HepG2 (cell line): Measurements from ENCODE around the gene FAM120B. TPM values are rescaled to one million over a fixed set of nuclear protein-coding genes. Genes with fewer than 3 reads are reported as not detected.

ENCODE experiments used
- ELF4 ChIP-seq: sonication (generic); formaldehyde crosslinking; IDR thresholded peaks from 2 replicates; pipeline ENCODE4 v1.5.0; 2020; ENCODE audit warnings: missing genetic modification reagents, mild to moderate bottlenecking, moderate library complexity, borderline replicate concordance
- HES4 ChIP-seq: sonication (generic); formaldehyde crosslinking; IDR thresholded peaks from 2 replicates; pipeline ENCODE4 v1.9.0; 2021; ENCODE audit warnings: mild to moderate bottlenecking, missing genetic modification reagents, borderline replicate concordance
- HMGXB4 ChIP-seq, 2 experiments: sonication (generic) in 1 of 2; formaldehyde crosslinking in 1 of 2; IDR thresholded peaks; 2 replicates each; pipeline versions ENCODE4 v1.4.0 to v1.6.1; 2018 to 2020; ENCODE audit warnings: missing genetic modification reagents in 2 of 2, borderline replicate concordance in 1 of 2, low read depth in 1 of 2, mild to moderate bottlenecking in 1 of 2, missing biosample characterization in 1 of 2
- HNRNPUL1 ChIP-seq: fragments of 200-400 bp; formaldehyde crosslinking; IDR thresholded peaks from 2 replicates; pipeline ENCODE4 v1.6.1; 2017; ENCODE audit warnings: low read depth, mild to moderate bottlenecking, low read length, moderate library complexity
- KDM2A ChIP-seq: sonication (generic); formaldehyde crosslinking; IDR thresholded peaks from 2 replicates; pipeline ENCODE4 v1.4.0; 2020; ENCODE audit warnings: low read depth, missing genetic modification reagents, borderline replicate concordance
- MLLT10 ChIP-seq: sonication (generic); formaldehyde crosslinking; IDR thresholded peaks from 2 replicates; pipeline ENCODE4 v1.4.0; 2020; ENCODE audit warnings: missing genetic modification reagents
- MXD1 ChIP-seq: sonication (generic); formaldehyde crosslinking; IDR thresholded peaks from 2 replicates; pipeline ENCODE4 v1.4.0; 2020; ENCODE audit warnings: mild to moderate bottlenecking, missing genetic modification reagents
- NFRKB ChIP-seq: fragments of 450-650 bp; IDR thresholded peaks from 2 replicates; pipeline ENCODE4 v1.6.1; 2017
- NR1H2 ChIP-seq: sonication (generic); formaldehyde crosslinking; IDR thresholded peaks from 2 replicates; pipeline ENCODE4 v1.8.1; 2022; ENCODE audit warnings: low read depth, missing genetic modification reagents, borderline replicate concordance
- SIN3B ChIP-seq: fragments of 150-350 bp; IDR thresholded peaks from 2 replicates; pipeline ENCODE4 v1.6.1; 2014; ENCODE audit warnings: low read length
- TEF ChIP-seq: sonication (generic); formaldehyde crosslinking; IDR thresholded peaks from 2 replicates; pipeline ENCODE4 v1.5.0; 2020; ENCODE audit warnings: missing genetic modification reagents
- ZBTB42 ChIP-seq: sonication (generic); formaldehyde crosslinking; IDR thresholded peaks from 2 replicates; pipeline ENCODE4 v1.5.0; 2020; ENCODE audit warnings: mild to moderate bottlenecking, missing genetic modification reagents
- ZBTB46 ChIP-seq: sonication (generic); formaldehyde crosslinking; IDR thresholded peaks from 2 replicates; pipeline ENCODE4 v1.4.0; 2020; ENCODE audit warnings: mild to moderate bottlenecking, missing genetic modification reagents, borderline replicate concordance
- ZC3H4 ChIP-seq: sonication (generic); formaldehyde crosslinking; IDR thresholded peaks from 2 replicates; pipeline ENCODE4 v1.4.0; 2020; ENCODE audit warnings: missing genetic modification reagents, borderline replicate concordance
- ZNF18 ChIP-seq: sonication (generic); formaldehyde crosslinking; IDR thresholded peaks from 2 replicates; pipeline ENCODE4 v1.8.0; 2022; ENCODE audit warnings: mild to moderate bottlenecking, missing genetic modification reagents; ENCODE audit not compliant: insufficient replicate concordance
- ZNF451 ChIP-seq: sonication (generic); formaldehyde crosslinking; IDR thresholded peaks from 2 replicates; pipeline ENCODE4 v1.5.0; 2020; ENCODE audit warnings: mild to moderate bottlenecking, missing genetic modification reagents
- ZNF670 ChIP-seq: sonication (generic); formaldehyde crosslinking; IDR thresholded peaks from 2 replicates; pipeline ENCODE4 v1.8.0; 2022; ENCODE audit warnings: mild to moderate bottlenecking, missing genetic modification reagents, borderline replicate concordance
- ZNF75D ChIP-seq: sonication (generic); formaldehyde crosslinking; IDR thresholded peaks from 2 replicates; pipeline ENCODE4 v1.8.1; 2023; ENCODE audit warnings: missing genetic modification reagents, mild to moderate bottlenecking, borderline replicate concordance
- polyA plus RNA-seq, 8 experiments: library from polyadenylated mRNA; depleted of rRNA in 3 of 8; stranded (reverse) in 7 of 8; unstranded in 1 of 8; fragments of >200 nt; fragmentation: Illumina TruSeq in 4 of 8; extraction: Trizol in 4 of 8; gene quantifications; 2 replicates each; pipeline versions ENCODE4 v1.2.1 to v1.2.3, GENCODE V29; 2011 to 2016; ENCODE audit warnings: low read depth in 4 of 8, missing spikeins in 1 of 8, mixed read lengths in 1 of 8; ENCODE audit not compliant: insufficient read depth in 1 of 8
- total RNA-seq, 5 experiments: library from RNA; depleted of rRNA; stranded (reverse); fragments of >200 nt; fragmentation: Illumina TruSeq; extraction: Trizol; gene quantifications; 2 replicates each; pipeline ENCODE4 v1.2.3, GENCODE V29; 2016; ENCODE audit warnings: low read depth in 1 of 5
- TF ChIP-seq, protein P1 (sequence below): sonication (generic); formaldehyde crosslinking; IDR thresholded peaks from 2 replicates; pipeline ENCODE4 v1.5.1; 2020; ENCODE audit warnings: mild to moderate bottlenecking, moderate library complexity, missing genetic modification reagents

The FAM120B gene
- total and polyA plus RNA-seq, 2 of the 13 experiments (the other 11 are each of a cell fraction or from before 2014, with no cell fraction given) = 9.2 to 10.7 TPM

DNA sequence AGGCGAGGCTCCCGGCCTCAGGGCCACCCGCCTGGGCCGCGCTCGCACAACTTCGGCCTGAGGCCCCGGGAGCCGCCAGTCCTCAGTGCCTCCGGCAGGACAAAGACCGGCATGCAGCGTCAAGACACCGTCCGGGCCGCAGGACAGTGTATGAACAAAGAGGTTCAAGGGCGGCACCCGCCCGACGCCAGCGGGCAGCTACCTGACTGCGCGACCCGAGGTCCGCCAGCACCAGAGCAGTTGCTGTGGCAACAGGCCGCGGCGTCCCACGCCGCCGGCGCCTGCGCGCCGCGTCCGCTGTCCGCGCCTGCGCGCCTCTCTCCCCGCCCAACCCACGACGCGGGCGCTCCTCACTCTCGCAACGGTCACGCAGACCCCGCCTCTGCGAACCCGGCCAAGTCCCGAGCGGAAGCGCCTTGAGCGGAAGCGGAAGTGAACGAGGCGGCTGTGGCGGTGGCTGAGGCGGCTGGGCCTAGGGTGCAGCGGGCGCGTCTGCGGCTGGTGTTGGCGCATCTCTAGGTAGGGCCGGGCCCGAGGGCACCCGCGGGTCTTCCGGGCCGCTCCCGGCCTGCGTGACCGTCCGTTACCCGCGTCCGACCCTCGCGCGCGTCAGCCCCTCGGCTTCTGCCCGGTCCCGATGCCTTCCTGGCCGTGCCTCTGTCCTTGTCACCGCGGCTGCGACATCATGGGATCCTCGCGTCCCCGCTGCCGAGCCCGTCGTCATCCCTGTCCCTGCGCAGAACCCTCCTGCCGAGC lies at the start of gene FAM120B (continued):
- peak; percentile 89 for TF ChIP-seq ZNF18 (CRISPR knock-in tag)
- peak; percentile 87; the same call in 1 of the 2 replicates for TF ChIP-seq ZNF451
- peak; percentile 96 for TF ChIP-seq KDM2A
- TF ChIP-seq, protein P1, sequence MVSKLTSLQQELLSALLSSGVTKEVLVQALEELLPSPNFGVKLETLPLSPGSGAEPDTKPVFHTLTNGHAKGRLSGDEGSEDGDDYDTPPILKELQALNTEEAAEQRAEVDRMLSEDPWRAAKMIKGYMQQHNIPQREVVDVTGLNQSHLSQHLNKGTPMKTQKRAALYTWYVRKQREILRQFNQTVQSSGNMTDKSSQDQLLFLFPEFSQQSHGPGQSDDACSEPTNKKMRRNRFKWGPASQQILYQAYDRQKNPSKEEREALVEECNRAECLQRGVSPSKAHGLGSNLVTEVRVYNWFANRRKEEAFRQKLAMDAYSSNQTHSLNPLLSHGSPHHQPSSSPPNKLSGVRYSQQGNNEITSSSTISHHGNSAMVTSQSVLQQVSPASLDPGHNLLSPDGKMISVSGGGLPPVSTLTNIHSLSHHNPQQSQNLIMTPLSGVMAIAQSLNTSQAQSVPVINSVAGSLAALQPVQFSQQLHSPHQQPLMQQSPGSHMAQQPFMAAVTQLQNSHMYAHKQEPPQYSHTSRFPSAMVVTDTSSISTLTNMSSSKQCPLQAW (CRISPR knock-in tag) = 0 out of 2 replicates have a peak, but pooled peaks have one; percentile 32
- no peak for TF ChIP-seq SIN3B
- no peak for TF ChIP-seq ZNF75D (CRISPR knock-in tag)
- no peak for TF ChIP-seq NR1H2 (CRISPR knock-in tag)
- TF ChIP-seq HES4 (CRISPR knock-in tag) = peak; percentile 82
- peak; percentile 71; the same call in 1 of the 2 replicates for TF ChIP-seq ELF4 (CRISPR knock-in tag)
- no peak for TF ChIP-seq MLLT10 (CRISPR knock-in tag)
- TF ChIP-seq NFRKB = no peak
- peak; percentile 93 for TF ChIP-seq MXD1 (CRISPR knock-in tag)
- peak; percentile 62; the same call in 1 of the 2 replicates for TF ChIP-seq HNRNPUL1
- peak; percentile 48; the same call in 1 of the 2 replicates for TF ChIP-seq ZBTB46 (CRISPR knock-in tag)
- no peak; the same call in 1 of the 2 replicates for TF ChIP-seq ZBTB42
- TF ChIP-seq HMGXB4 (CRISPR knock-in tag; IDR thresholded peaks at IDR 0.05; ENCODE audit: borderline replicate concordance in 1 of 2, low read depth in 1 of 2) = peak; percentile 81 to 89
- TF ChIP-seq ZNF670 (CRISPR knock-in tag) = 0 out of 2 replicates have a peak, but pooled peaks have one; percentile 80
- TF ChIP-seq ZC3H4 (CRISPR knock-in tag) = no peak
- TF ChIP-seq TEF = no peak; the same call in 1 of the 2 replicates
